CD14-positive monocyte (primary cell): ENCODE measurements around the gene HOXB3. TPM values are rescaled to one million over a fixed set of nuclear protein-coding genes. Genes with fewer than 3 reads are reported as not detected.

Experiments used
- DNase-seq, 3 donors: peaks; one replicate each; pipeline ENCODE4 v3.0.0-alpha.2; 2011 to 2022
- H2AFZ ChIP-seq: 2 replicates; pipeline ENCODE4 v1.6.0; 2012; ENCODE audit warnings: mild to moderate bottlenecking, low read depth, low read length, inconsistent platforms; ENCODE audit not compliant: insufficient read depth, poor library complexity, severe bottlenecking
- H3K27ac ChIP-seq, 2 donors: 1 replicate in 1 of 2; 2 replicates in 1 of 2; pipeline ENCODE4 v1.5.1; 2012 to 2013; ENCODE audit warnings: low read length in 2 of 2, control low read depth in 1 of 2, inconsistent platforms in 1 of 2, low read depth in 1 of 2, mild to moderate bottlenecking in 1 of 2
- H3K27me3 ChIP-seq, 2 donors: one replicate each; pipeline versions ENCODE4 v1.6.0 to v1.6.1; 2011 to 2013; ENCODE audit warnings: low read length in 2 of 2; ENCODE audit not compliant: control insufficient read depth in 2 of 2, insufficient read depth in 2 of 2
- H3K36me3 ChIP-seq, 2 donors: replicated peaks in 1 of 2; 1 replicate in 1 of 2; 2 replicates in 1 of 2; pipeline versions ENCODE4 v1.5.1 to v1.6.1; 2012 to 2013; ENCODE audit warnings: low read length in 2 of 2, control low read depth in 1 of 2, inconsistent platforms in 1 of 2, mild to moderate bottlenecking in 1 of 2; ENCODE audit not compliant: insufficient read depth in 2 of 2, control insufficient read depth in 1 of 2
- H3K4me1 ChIP-seq, 2 donors: 1 replicate in 1 of 2; 2 replicates in 1 of 2; pipeline versions ENCODE4 v1.5.1 to v1.6.1; 2012 to 2013; ENCODE audit warnings: low read length in 2 of 2, control low read depth in 1 of 2, inconsistent platforms in 1 of 2, mild to moderate bottlenecking in 1 of 2, moderate library complexity in 1 of 2; ENCODE audit not compliant: insufficient read depth in 2 of 2, control insufficient read depth in 1 of 2
- H3K4me2 ChIP-seq: replicated peaks from 2 replicates; pipeline ENCODE3; 2012; ENCODE audit warnings: low read length, moderate library complexity, mild to moderate bottlenecking; ENCODE audit not compliant: poor library complexity, severe bottlenecking; ENCODE audit errors: extremely low read depth
- H3K4me3 ChIP-seq, 3 experiments: fragments of 200-600 bp in 1 of 3; sonication (generic) in 1 of 3; replicated peaks in 1 of 3; 1 replicate in 2 of 3; 2 replicates in 1 of 3; pipeline ENCODE4 v1.5.1; 2011 to 2013; ENCODE audit warnings: low read length in 3 of 3, mild to moderate bottlenecking in 3 of 3, control low read depth in 2 of 3, low read depth in 2 of 3, inconsistent platforms in 1 of 3, moderate library complexity in 1 of 3
- H3K79me2 ChIP-seq: 2 replicates; pipeline ENCODE4 v1.6.0; 2012; ENCODE audit warnings: mild to moderate bottlenecking, control low read depth, inconsistent platforms, low read length, moderate library complexity; ENCODE audit not compliant: insufficient read depth
- H3K9ac ChIP-seq: 2 replicates; pipeline ENCODE4 v1.6.0; 2017; ENCODE audit warnings: low read length, mild to moderate bottlenecking; ENCODE audit not compliant: insufficient read depth, poor library complexity, severe bottlenecking
- H3K9me3 ChIP-seq, 2 donors: replicated peaks in 1 of 2; 1 replicate in 1 of 2; 2 replicates in 1 of 2; pipeline versions ENCODE4 v1.5.1 to v1.6.1; 2012 to 2013; ENCODE audit warnings: low read length in 2 of 2, control low read depth in 1 of 2; ENCODE audit not compliant: control insufficient read depth in 1 of 2, insufficient read depth in 1 of 2
- H4K20me1 ChIP-seq: 2 replicates; pipeline ENCODE4 v1.6.0; 2012; ENCODE audit warnings: mild to moderate bottlenecking, low read length, control low read depth, moderate library complexity; ENCODE audit not compliant: insufficient read depth
- H3K27ac Mint-ChIP-seq, 7 donors: one replicate each; pipeline ENCODE4 v1.8.0; 2020; ENCODE audit warnings: mild to moderate bottlenecking in 7 of 7, mixed read lengths in 7 of 7, moderate library complexity in 6 of 7, inconsistent platforms in 2 of 7
- H3K27me3 Mint-ChIP-seq, 3 donors: one replicate each; pipeline ENCODE4 v1.8.0; 2021 to 2022; ENCODE audit warnings: low read depth in 3 of 3, mild to moderate bottlenecking in 3 of 3, mixed read lengths in 3 of 3, moderate library complexity in 3 of 3, inconsistent platforms in 1 of 3
- H3K36me3 Mint-ChIP-seq, 2 donors: one replicate each; pipeline ENCODE4 v1.8.0; 2020; ENCODE audit warnings: mixed read lengths in 2 of 2, inconsistent platforms in 1 of 2, mild to moderate bottlenecking in 1 of 2
- H3K4me1 Mint-ChIP-seq: one replicate; pipeline ENCODE4 v1.8.0; 2020; ENCODE audit warnings: mild to moderate bottlenecking, mixed read lengths
- H3K4me3 Mint-ChIP-seq, 2 donors: one replicate each; pipeline ENCODE4 v1.8.0; 2020; ENCODE audit warnings: mild to moderate bottlenecking in 2 of 2, mixed read lengths in 2 of 2, moderate library complexity in 1 of 2
- H3K9me3 Mint-ChIP-seq, 7 donors: one replicate each; pipeline ENCODE4 v1.8.0; 2020 to 2022; ENCODE audit warnings: mixed read lengths in 7 of 7, mild to moderate bottlenecking in 6 of 7, moderate library complexity in 6 of 7, inconsistent platforms in 2 of 7
- WGBS: methylation state at CpG from one replicate; pipeline ENCODE4 v1.1.5; 2013; ENCODE audit warnings: missing lambda C conversion rate; ENCODE audit not compliant: insufficient coverage; 5-methylcytosine and 5-hydroxymethylcytosine counted together
- intact Hi-C, 2 donors: fragments of 100-400 bp; cut with micrococcal nuclease; formaldehyde crosslinking; loops; one replicate each; pipeline versions ENCODE4 v1.15.0 to v1.15.1; 2023
- polyA plus RNA-seq, 3 donors: library from polyadenylated mRNA; depleted of rRNA in 1 of 3; unstranded in 2 of 3; stranded (reverse) in 1 of 3; fragments of 300-500 nt in 2 of 3; fragments of >200 nt in 1 of 3; fragmentation: Illumina TruSeq in 2 of 3; gene quantifications; 1 replicate in 2 of 3; 2 replicates in 1 of 3; pipeline ENCODE4 v1.2.3, GENCODE V29; 2012 to 2021
- TF ChIP-seq, protein P1 (sequence below): fragments of 200-600 bp; IDR thresholded peaks from one replicate; pipeline ENCODE4 v1.8.0; 2022; ENCODE audit warnings: antibody characterized with exemption, mild to moderate bottlenecking

HOXB3 gene
- polyA plus RNA-seq, 3 donors, result 0.56 TPM; not detected in 2

DNA sequence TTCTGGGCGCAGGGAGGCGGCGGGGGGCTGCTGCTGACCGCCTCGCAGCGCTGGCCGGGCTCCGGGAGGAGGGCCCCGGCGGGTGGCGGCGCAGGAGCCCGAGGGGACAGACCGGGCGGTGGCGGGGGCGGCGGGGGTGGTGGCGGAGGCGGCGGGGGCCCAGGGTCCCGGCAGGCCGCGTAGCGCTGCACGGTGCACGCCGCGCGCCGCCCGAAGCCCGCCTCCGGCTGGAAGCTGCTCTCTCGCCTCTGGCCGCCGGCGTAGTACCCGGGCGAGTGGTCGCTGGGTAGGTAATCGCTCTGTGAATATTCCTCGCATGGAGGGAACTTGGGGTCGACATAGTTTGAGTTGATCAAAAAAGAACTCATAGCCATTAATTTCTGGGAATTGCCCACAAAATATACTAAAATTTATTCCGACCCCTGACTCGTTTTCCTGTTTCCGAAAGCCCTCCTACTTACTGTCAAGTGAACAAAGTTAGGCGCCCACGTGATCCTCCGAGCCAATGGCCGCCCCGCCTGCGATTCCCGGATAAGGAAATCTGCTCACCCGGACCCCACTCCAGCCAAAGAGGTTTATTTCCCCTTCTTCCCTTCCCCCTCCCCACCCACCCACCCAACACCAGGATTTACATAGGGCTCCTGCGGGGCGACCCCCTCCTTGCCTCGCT, 12.0 kb downstream of the HOXB3 start, which contains the start of gene HOXB4:
Gene HOXB4, minus strand, starts transcription at position 405 of the 670 bp plus-strand sequence. Its CDS starts 31 bp downstream, at position 374.
- peaks cover 77 to 89% (median 85%) of the 10 kb centered on the region in 3 donors for H3K27me3 Mint-ChIP-seq
- Histone ChIP-seq H3K27ac (no peak within 1 kb of the TSS), H3K9ac (peak within 1 kb of the TSS; percentile 36), H3K79me2 (no peaks in the 10 kb centered on the region), H3K27me3 (peaks cover 69 to 91% of the 10 kb centered on the region in 2 donors), H3K9me3 (peaks cover 0 to 18% of the 10 kb centered on the region in 2 donors), H3K4me3 (peak within 1 kb of the TSS; percentile 58 to 86 (median 62)), H3K4me1 (peaks cover 31 to 49% of the 10 kb centered on the region in 2 donors), H2AFZ (peak within 1 kb of the TSS; percentile 93), H4K20me1 (no peaks in the 10 kb centered on the region), H3K36me3 (no peaks in the 10 kb centered on the region), H3K4me2 (peak within 1 kb of the TSS; percentile 99)
- H3K9me3 Mint-ChIP-seq, result peaks cover 4 to 41% (median 24%) of the 10 kb centered on the region in 7 donors
- WGBS, result under 1% methylated on average over 31 of the region's 58 CpGs
- peaks cover 13 to 17% of the 10 kb centered on the region in 2 donors for H3K36me3 Mint-ChIP-seq
- intact Hi-C loops, result no loop called here
- DNase-seq, result peak in 2 of 3 donors; percentile 41 to 56
- H3K27ac Mint-ChIP-seq, result peak within 1 kb of the TSS in 1 of 7 donors; percentile 75
- H3K4me3 Mint-ChIP-seq, result peak within 1 kb of the TSS; percentile 81 to 94
- TF ChIP-seq, protein P1, sequence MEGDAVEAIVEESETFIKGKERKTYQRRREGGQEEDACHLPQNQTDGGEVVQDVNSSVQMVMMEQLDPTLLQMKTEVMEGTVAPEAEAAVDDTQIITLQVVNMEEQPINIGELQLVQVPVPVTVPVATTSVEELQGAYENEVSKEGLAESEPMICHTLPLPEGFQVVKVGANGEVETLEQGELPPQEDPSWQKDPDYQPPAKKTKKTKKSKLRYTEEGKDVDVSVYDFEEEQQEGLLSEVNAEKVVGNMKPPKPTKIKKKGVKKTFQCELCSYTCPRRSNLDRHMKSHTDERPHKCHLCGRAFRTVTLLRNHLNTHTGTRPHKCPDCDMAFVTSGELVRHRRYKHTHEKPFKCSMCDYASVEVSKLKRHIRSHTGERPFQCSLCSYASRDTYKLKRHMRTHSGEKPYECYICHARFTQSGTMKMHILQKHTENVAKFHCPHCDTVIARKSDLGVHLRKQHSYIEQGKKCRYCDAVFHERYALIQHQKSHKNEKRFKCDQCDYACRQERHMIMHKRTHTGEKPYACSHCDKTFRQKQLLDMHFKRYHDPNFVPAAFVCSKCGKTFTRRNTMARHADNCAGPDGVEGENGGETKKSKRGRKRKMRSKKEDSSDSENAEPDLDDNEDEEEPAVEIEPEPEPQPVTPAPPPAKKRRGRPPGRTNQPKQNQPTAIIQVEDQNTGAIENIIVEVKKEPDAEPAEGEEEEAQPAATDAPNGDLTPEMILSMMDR, result no peak
- peaks cover 49% of the 10 kb centered on the region for H3K4me1 Mint-ChIP-seq

DNA sequence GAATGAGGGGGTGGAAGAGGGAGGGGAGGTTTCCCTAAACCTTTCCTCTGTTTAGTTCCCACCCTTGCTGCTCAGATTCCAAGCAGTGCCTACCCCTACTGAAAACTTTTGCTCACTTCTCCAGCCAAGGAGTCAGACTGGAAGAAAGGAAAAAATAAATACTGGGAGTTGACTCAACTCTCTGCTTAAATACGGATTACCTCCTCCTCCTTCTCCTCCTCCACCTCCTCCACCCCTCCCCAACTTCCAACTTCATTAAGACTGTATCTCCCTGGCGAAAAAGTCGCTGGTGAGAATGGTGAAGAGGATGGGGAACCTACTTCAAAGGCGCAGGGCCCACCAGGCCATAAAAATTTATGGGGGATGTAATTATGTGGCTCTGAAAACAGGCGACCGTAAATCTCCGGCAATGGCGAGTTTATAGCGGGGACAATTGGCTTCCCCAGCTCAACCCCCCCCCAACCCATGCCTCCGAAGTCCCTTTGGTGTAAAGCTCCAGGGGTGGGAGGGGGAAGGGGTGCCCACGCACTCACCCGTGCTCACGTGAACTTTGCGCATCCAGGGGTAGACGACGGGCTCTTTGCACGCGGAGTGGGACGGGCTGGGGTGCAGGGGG, 12.6 kb downstream of the HOXB3 start:
- Histone ChIP-seq H3K4me3 (peak overlapping the region; percentile 29 to 86 (median 29)), H3K27me3 (peaks cover 64 to 90% of the 10 kb centered on the region in 2 donors), H3K4me2 (peak overlapping the region; percentile 99), H2AFZ (peak overlapping the region; percentile 68), H4K20me1 (no peaks in the 10 kb centered on the region), H3K4me1 (peaks cover 30 to 46% of the 10 kb centered on the region in 2 donors), H3K79me2 (no peaks in the 10 kb centered on the region), H3K27ac (no peak overlapping the region), H3K9ac (no peak overlapping the region), H3K36me3 (no peaks in the 10 kb centered on the region), H3K9me3 (peaks cover 0 to 14% of the 10 kb centered on the region in 2 donors)
- Mint-ChIP-seq H3K36me3 (peaks cover 10 to 17% of the 10 kb centered on the region in 2 donors), H3K27me3 (peaks cover 70 to 89% (median 82%) of the 10 kb centered on the region in 3 donors), H3K27ac (no peak overlapping the region), H3K9me3 (peaks cover 4 to 35% (median 20%) of the 10 kb centered on the region in 7 donors), H3K4me3 (peak overlapping the region; percentile 77 to 90), H3K4me1 (peaks cover 46% of the 10 kb centered on the region)
- WGBS, result 0% methylated on average over 1 of the region's 19 CpGs
- intact Hi-C loops, result no loop called here
- TF ChIP-seq, protein P1, result no peak
- no peak for DNase-seq
